ENCODE results near the gene CPHXL. TPM values are rescaled to one million over a fixed set of nuclear protein-coding genes. Genes with fewer than 3 reads are reported as not detected.

The CPHXL gene
- total and polyA plus RNA-seq, 2 of the 4 experiments (the other 2 are of a cell fraction), result not detected

GRCh38 chr16:75679366-75679765 lies 46.9 kb downstream of the CPHXL start:
- Histone ChIP-seq H2AK5ac (ENCODE audit: low read depth, low read length) (no peak overlapping the region), H3K27ac (ENCODE audit: insufficient read depth, low read length) (no peak overlapping the region), H4K8ac (ENCODE audit: low read depth in 2 of 2, low read length in 2 of 2) (no peak overlapping the region), H3K14ac (replicated peaks; ENCODE audit: low read depth, low read length) (no peak overlapping the region), H2BK15ac (ENCODE audit: low read depth, low read length) (no peak overlapping the region), H3K27me3 (ENCODE audit: control insufficient read depth, insufficient read depth, low read length) (no peaks in the 10 kb centered on the region), H3K79me1 (ENCODE audit: low read depth in 1 of 2, low read length in 2 of 2) (no peaks in the 10 kb centered on the region), H3K18ac (ENCODE audit: low read depth, low read length) (no peak overlapping the region), H3K56ac (ENCODE audit: extremely low read depth, insufficient read depth, low read length) (no peak overlapping the region), H3K4me2 (ENCODE audit: low read depth, low read length) (no peak overlapping the region), H3K9ac (ENCODE audit: low read depth, low read length) (no peak overlapping the region), H4K20me1 (ENCODE audit: insufficient read depth, low read length) (no peaks in the 10 kb centered on the region), H4K91ac (ENCODE audit: insufficient read depth, low read depth, low read length) (no peak overlapping the region), H3K36me3 (ENCODE audit: control insufficient read depth, insufficient read depth, low read length) (no peaks in the 10 kb centered on the region), H3K4ac (ENCODE audit: low read depth, low read length) (no peak overlapping the region), H3K9me1 (ENCODE audit: insufficient read depth, low read length) (no peaks in the 10 kb centered on the region), H3K23ac (ENCODE audit: low read depth, low read length) (no peak overlapping the region), H2BK20ac (ENCODE audit: low read depth, low read length) (no peak overlapping the region), H2AFZ (replicated peaks; ENCODE audit: low read length, poor library complexity) (no peak overlapping the region), H3K4me1 (ENCODE audit: control insufficient read depth, insufficient read depth, low read length) (no peaks in the 10 kb centered on the region), H4K5ac (ENCODE audit: low read depth, low read length) (no peak overlapping the region), H2BK5ac (ENCODE audit: low read depth, low read length, poor library complexity, severe bottlenecking) (no peak overlapping the region), H2BK120ac (ENCODE audit: low read depth, low read length) (no peak overlapping the region), H3K4me3 (ENCODE audit: insufficient read depth, low read depth, low read length) (no peak overlapping the region), H3K9me3 (ENCODE audit: control insufficient read depth, insufficient read depth, low read length) (peaks cover 3% of the 10 kb centered on the region; the same call in 1 of the 2 replicates), H2AK9ac (replicated peaks; ENCODE audit: low read depth, low read length, poor library complexity) (no peak overlapping the region)
- intact Hi-C loops (cut with micrococcal nuclease), result no loop called here
- WGBS, 2 experiments (ENCODE audit: extremely low coverage in 2 of 2, insufficient read length in 1 of 2), result 79% methylated on average over 2 of the region's 5 CpGs; no CpG with 5 or more reads in 1 of the 2 experiments
- BruUV-seq (replicated peaks), result no TSS peak
- TF ChIP-seq SMC3 (IDR thresholded peaks at IDR 0.05; ENCODE audit: low read depth, low read length) (no peak), CHD1 (IDR thresholded peaks at IDR 0.05; ENCODE audit: low read depth, low read length) (no peak), POLR2A (IDR thresholded peaks at IDR 0.05; ENCODE audit: low read depth, low read length) (no peak)
- CTCF ChIA-PET, result no interaction called here
- in situ Hi-C loops (cut with MboI; ENCODE audit: low sequenced_read_pairs), result no loop called here
- DNase-seq, result no peak
- dilution Hi-C loops (cut with HindIII; ENCODE audit: low sequenced_read_pairs, unreplicated experiment), result no loop called here
- POLR2A ChIA-PET (ENCODE audit: unreplicated experiment), result no interaction called here
- no peak for ATAC-seq (ENCODE audit: low read depth)

Measured in IMR-90 (cell line).